C4-2B (cell line): ENCODE data around the gene CABP5.

Experiments used
- H3K27ac ChIP-seq: fragments of 450-650 bp; 2 replicates; pipeline ENCODE4 v1.5.1; 2017
- CTCF ChIP-seq: fragments of 450-650 bp; conservative IDR thresholded peaks from 2 replicates; pipeline ENCODE4 v1.5.1; 2017; ENCODE audit warnings: mild to moderate bottlenecking
- ZFX ChIP-seq: fragments of 450-650 bp; IDR thresholded peaks from 2 replicates; pipeline ENCODE4 v1.6.1; 2017

CABP5 gene

DNA sequence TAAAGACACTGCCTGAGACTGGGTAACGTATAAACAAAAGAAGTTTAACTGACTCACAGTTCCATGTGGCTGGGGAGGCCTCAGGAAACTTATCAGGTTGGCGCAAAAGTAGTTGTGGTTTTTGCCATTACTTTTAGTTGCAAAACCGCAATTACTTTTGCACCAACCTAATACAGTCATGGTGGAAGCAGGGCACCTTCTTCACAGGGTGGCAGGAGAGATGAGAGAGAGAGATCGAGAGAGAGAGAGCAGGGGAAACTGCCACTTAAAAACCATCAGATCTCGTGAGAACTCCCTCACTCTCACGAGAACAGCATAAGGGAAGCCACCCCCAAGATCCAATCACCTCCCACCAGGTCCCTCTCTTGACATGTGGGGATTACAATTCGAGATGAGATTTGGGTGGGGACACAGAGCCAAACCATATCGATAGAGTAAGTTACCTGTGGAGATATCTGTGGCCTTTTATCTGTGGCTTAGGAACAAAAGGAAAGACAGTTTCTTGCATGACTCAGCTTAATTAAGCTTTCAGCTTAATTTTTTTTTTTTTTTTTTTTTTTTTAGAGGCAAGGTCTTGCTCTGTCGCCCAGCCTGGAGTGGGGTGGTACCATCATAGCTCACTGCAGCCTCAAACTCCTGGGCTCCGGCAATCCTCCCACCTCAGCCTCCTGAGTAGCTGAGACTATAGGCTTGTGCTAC, 7.6 kb upstream of the CABP5 start:
- H3K27ac ChIP-seq = no peak overlapping the region
- TF ChIP-seq ZFX = no peak
- no peak for TF ChIP-seq CTCF

- no peak overlapping the region for H3K27ac ChIP-seq
- TF ChIP-seq ZFX = no peak
- no peak for TF ChIP-seq CTCF
Measured at GRCh38 chr19:48044561-48044960, 682 bp upstream of the CABP5 start.

DNA sequence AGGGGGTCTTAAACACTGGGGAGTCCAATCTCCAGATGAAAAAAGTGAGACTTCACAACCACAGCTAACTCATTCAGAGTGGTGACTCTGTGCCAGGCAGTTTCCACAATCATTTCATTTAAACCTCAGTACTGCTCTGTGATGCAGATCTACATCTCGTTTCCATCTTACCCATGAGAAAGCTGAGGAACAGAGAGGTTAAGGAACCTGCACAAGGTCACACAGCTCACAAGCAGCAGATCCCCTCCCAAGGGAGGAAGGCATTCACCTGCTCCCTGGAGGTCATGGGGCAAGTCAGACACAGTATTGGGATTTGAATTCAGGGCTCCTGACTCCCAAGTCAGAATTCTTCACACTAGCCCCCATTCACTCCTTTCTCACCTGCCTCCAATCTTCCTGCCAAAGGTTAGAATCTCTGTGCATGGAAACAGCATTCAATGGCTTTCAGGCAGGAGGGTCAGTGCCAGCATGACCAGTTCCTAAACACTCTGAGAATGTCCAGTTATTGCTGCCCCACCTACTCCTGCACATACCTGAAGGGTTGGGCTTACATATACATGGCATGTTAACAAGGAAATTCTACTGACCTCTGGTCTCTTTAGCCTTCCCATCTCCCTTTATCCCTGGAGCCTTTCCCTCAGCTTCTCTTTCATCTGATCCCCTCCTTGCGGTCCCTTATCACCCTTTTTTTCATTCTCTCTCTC, 1.9 kb downstream of the CABP5 start:
- no peak for TF ChIP-seq CTCF
- no peak for TF ChIP-seq ZFX
- H3K27ac ChIP-seq = no peak overlapping the region

DNA sequence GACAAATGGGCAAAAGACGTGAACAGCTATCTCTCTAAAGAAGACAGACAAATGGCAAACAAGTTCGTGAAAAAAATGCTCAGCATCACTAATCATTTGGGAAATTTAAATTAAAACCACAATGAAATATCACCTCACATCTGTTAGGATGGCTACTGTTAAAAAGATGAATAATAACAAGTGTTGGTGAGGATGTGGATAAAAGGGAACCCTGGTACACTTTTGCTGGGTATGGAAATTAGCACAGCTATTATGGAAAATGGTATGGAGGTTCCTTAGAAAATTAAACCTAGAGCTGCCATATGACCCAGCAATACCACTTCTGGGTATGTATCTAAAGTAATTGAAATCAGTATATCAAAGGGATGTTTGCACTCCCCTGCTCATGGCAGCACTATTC, 7.1 kb downstream of the CABP5 start:
- TF ChIP-seq ZFX (no peak), CTCF (no peak)
- H3K27ac ChIP-seq = no peak overlapping the region

DNA sequence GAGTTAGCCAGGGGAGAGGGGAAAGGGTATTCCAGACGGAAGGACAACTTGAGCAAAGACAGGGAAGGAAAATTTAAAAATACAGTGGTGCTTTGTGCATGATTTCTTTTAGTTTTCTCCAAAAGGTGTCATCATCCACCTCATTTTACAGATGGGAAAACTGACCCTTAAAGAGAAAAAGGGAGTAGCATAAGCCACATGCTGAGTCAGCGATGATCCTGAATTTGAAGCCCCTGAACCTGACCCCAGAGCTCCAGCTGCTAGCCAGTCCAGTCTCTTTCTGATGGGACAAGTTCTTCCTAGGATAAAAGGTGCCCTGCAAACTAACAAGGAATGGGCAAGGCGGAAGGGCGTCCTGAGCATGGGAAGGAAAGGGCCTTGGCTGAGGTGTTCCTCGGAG, 10.3 kb downstream of the CABP5 start:
- H3K27ac ChIP-seq = no peak overlapping the region
- TF ChIP-seq ZFX = no peak
- TF ChIP-seq CTCF = no peak

- TF ChIP-seq ZFX (no peak), CTCF (no peak)
- H3K27ac ChIP-seq = no peak overlapping the region
Measured at GRCh38 chr19:48030073-48030472, 13.8 kb downstream of the CABP5 start.

DNA sequence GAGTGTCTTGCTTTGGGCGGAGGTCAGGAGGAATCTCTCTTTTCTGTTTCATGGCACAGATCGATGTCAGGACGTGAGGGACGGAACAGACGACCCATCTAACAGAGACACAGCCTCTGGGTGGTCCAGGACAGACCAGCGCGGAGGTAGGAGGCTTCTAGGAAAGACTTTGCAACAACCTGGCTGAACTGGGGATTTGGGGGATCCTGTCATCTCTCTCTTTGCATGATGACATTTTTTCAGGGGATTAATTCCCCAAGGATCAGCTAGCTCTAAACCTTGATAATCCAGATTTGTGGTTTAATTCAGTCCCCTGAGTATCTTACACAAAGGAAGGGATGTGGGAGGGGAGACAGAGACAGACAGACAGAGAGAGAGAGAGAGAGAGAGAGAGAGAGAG, 14.4 kb downstream of the CABP5 start:
- TF ChIP-seq CTCF = no peak
- TF ChIP-seq ZFX = no peak
- H3K27ac ChIP-seq = no peak overlapping the region
